Activated CD8-positive, alpha-beta T cell treated with anti-CD3 and anti-CD28 coated beads, Interleukin-2, amount 10 ng/mL, durations not matched to agents 7 days and 5 days (primary cell): Measurements from ENCODE around the gene CALB2. TPM values are rescaled to one million over a fixed set of nuclear protein-coding genes. Genes with fewer than 3 reads are reported as not detected.
A peak's percentile ranks its signal among the peaks of the same experiment; 100 is the strongest.

Experiments
- ATAC-seq: fragments of 150-1000 bp; cut with Tn5 transposase; one replicate; pipeline ENCODE4 v1.10.0; 2021; ENCODE audit warnings: moderate library complexity
- CTCF ChIA-PET: fragments of 350-600 bp; sonication (Branson Sonifier 250); formaldehyde crosslinking; loops from one replicate; lab custom pipeline; 2021; ENCODE audit warnings: antibody characterized with exemption; lab: Charles Lee
- POLR2A ChIA-PET: fragments of 350-600 bp; sonication (Branson Sonifier 250); formaldehyde crosslinking; loops from one replicate; lab custom pipeline; 2021; ENCODE audit warnings: antibody characterized with exemption; lab: Charles Lee
- DNase-seq: peaks from one replicate; pipeline ENCODE4 v3.0.0-alpha.2; 2020
- H3K27ac Mint-ChIP-seq: one replicate; pipeline ENCODE4 v1.8.0; 2021; ENCODE audit warnings: mild to moderate bottlenecking, mixed read lengths
- H3K27me3 Mint-ChIP-seq: one replicate; pipeline ENCODE4 v1.8.0; 2021; ENCODE audit warnings: low read depth, mixed read lengths
- H3K36me3 Mint-ChIP-seq: one replicate; pipeline ENCODE4 v1.8.0; 2021; ENCODE audit warnings: low read depth, mixed read lengths
- H3K4me1 Mint-ChIP-seq: one replicate; pipeline ENCODE4 v1.8.0; 2021; ENCODE audit warnings: low read depth, mixed read lengths
- H3K4me3 Mint-ChIP-seq: one replicate; pipeline ENCODE4 v1.8.0; 2021; ENCODE audit warnings: mild to moderate bottlenecking, mixed read lengths
- H3K9me3 Mint-ChIP-seq: one replicate; pipeline ENCODE4 v1.8.0; 2022; ENCODE audit warnings: mixed read lengths; ENCODE audit not compliant: insufficient read depth
- total RNA-seq, 2 experiments: library from RNA; stranded (reverse); gene quantifications; one replicate each; pipeline ENCODE4 v1.2.3, GENCODE V29; 2021

Gene CALB2
- total RNA-seq, 2 experiments from 2014 or later = not detected

DNA sequence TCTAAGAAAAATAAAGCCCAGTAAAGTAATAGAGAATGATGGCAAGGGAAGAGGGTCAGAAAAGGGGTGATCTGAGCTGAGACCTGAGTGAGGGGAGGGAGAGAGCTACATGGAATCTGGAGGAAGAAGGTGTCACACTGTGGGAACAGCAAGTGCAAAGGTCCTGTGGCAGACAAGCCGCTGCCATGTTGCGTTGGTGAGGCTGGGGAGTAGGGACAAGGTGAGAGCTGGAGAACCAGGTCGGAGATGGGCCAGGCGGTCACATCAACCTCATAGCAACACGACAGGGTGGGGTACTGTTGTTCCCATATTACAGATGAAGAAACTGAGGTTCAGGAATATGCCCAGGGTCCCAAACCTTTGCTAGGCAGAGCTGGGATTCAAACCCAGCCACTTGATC, 16.6 kb upstream of the CALB2 start:
- Mint-ChIP-seq H3K36me3 (no peaks in the 10 kb centered on the region), H3K27me3 (peaks cover 6% of the 10 kb centered on the region), H3K27ac (no peak overlapping the region), H3K9me3 (no peaks in the 10 kb centered on the region), H3K4me3 (no peak overlapping the region), H3K4me1 (no peaks in the 10 kb centered on the region)
- DNase-seq (no peak), ATAC-seq (no peak)
- ChIA-PET POLR2A (no interaction called here), CTCF (interaction anchor here (0.8 kb wide), 1 partner anchor 16 kb away, joined by 3 read pairs; no protein-coding TSS in a partner anchor)

DNA sequence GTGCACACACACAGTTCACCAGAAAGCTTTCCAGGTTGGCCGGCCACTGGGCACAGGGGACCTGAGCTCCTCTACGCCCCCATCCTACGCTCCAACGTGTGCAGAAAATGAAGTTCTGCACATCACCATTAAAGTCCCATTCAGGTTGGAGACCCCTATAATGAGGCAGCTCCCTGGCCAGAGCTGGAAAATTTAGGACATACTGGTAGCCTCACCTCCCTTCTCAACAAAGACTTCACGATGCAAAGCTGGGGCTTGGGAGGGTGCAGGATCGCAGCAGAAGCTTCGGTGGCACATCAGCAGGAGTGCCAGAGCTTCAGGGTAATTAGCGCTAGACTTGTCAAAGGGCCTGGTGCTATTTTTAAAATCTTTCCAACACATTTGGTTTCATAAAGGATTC, 15.4 kb upstream of the CALB2 start:
- no peak overlapping the region for H3K27ac Mint-ChIP-seq
- H3K9me3 Mint-ChIP-seq = no peaks in the 10 kb centered on the region
- H3K4me3 Mint-ChIP-seq = no peak overlapping the region
- DNase-seq = no peak
- ChIA-PET POLR2A (no interaction called here), CTCF (no interaction called here)
- no peaks in the 10 kb centered on the region for H3K36me3 Mint-ChIP-seq
- peaks cover 6% of the 10 kb centered on the region for H3K27me3 Mint-ChIP-seq
- no peaks in the 10 kb centered on the region for H3K4me1 Mint-ChIP-seq
- ATAC-seq = no peak

DNA sequence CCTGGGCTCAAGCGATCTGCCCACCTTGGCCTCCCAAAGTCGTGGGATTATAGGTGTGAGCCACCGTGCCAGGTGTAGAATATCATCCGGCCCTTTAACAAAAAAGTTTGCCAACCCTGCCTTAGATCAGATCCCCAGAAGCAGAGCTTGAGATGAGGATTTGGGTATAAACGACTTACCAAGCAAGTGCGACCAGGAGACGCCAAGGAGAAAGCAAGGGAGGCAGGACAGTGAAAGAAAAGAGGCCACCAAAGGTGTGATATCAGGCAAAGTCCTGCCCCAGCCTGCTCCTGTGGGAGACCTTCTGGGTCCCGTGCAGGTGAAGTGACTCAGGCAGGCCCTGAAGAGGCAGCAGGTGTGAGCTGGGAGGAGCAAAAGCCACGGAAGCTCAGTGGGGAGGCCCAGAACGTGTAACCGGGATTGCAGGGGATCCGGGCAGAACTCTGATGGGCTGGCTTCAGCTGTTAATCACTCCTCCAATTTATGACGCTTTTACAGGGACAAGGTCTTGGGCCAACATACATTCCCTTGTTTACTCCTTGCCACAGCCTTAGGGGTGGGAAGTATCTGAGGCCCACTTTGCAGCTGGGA, 14.1 kb upstream of the CALB2 start:
- no peak for DNase-seq
- CTCF ChIA-PET = no interaction called here
- no peaks in the 10 kb centered on the region for H3K36me3 Mint-ChIP-seq

DNA sequence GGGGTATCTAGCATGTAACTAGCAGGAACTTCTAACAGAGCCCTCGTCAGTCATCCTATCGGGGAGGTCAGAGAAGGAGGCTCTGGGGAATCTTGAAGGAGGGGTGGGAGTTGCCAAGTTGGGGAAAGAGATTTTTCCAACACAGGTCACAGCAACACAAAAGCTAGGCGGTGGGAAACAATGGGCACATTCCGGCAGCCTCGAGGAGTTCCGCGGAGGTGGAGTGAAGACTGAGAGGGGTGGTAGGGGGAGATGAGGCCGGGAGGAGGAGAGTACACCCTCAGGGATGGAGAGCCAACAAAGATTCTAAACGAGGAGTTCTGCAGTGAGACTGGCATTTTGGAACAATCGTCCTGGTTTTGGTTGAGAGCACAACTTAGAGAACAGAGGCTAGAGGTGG, 13.5 kb upstream of the CALB2 start:
- Mint-ChIP-seq H3K27ac (no peak overlapping the region), H3K4me1 (no peaks in the 10 kb centered on the region), H3K36me3 (no peaks in the 10 kb centered on the region), H3K4me3 (no peak overlapping the region), H3K27me3 (peaks cover 6% of the 10 kb centered on the region), H3K9me3 (no peaks in the 10 kb centered on the region)
- ATAC-seq = no peak
- CTCF ChIA-PET = no interaction called here
- no peak for DNase-seq
- POLR2A ChIA-PET = no interaction called here

More for the DNA sequence above, 14.1 kb upstream of the CALB2 start:
- Mint-ChIP-seq H3K27me3 (peaks cover 6% of the 10 kb centered on the region), H3K9me3 (no peaks in the 10 kb centered on the region), H3K27ac (no peak overlapping the region), H3K4me3 (no peak overlapping the region), H3K4me1 (no peaks in the 10 kb centered on the region)
- ATAC-seq = no peak
- POLR2A ChIA-PET = no interaction called here

DNA sequence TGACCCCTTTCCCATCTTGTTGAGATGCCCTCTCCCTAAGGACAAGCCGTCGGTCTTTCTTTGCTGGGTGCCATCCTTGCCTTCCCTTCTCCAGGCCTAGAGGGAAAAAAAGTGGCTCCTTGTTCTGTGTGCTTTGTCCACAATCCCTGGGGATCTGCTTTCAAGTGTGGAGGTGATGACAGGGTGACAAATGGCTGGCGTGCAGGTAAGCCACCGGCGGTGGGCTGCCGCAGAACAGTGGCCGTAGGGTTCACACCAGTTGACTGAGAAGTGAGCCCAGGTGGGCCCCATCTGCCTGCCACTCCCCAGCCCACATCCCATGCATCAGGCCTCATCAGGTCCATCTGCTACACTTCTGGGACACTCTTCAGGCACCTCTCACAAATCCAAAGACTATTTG, 11.4 kb upstream of the CALB2 start:
- no peaks in the 10 kb centered on the region for H3K9me3 Mint-ChIP-seq
- no peak overlapping the region for H3K27ac Mint-ChIP-seq
- H3K36me3 Mint-ChIP-seq = no peaks in the 10 kb centered on the region
- ATAC-seq (no peak), DNase-seq (no peak)
- ChIA-PET CTCF (no interaction called here), POLR2A (no interaction called here)
- H3K4me1 Mint-ChIP-seq = no peaks in the 10 kb centered on the region
- H3K27me3 Mint-ChIP-seq = peaks cover 7% of the 10 kb centered on the region
- H3K4me3 Mint-ChIP-seq = no peak overlapping the region

DNA sequence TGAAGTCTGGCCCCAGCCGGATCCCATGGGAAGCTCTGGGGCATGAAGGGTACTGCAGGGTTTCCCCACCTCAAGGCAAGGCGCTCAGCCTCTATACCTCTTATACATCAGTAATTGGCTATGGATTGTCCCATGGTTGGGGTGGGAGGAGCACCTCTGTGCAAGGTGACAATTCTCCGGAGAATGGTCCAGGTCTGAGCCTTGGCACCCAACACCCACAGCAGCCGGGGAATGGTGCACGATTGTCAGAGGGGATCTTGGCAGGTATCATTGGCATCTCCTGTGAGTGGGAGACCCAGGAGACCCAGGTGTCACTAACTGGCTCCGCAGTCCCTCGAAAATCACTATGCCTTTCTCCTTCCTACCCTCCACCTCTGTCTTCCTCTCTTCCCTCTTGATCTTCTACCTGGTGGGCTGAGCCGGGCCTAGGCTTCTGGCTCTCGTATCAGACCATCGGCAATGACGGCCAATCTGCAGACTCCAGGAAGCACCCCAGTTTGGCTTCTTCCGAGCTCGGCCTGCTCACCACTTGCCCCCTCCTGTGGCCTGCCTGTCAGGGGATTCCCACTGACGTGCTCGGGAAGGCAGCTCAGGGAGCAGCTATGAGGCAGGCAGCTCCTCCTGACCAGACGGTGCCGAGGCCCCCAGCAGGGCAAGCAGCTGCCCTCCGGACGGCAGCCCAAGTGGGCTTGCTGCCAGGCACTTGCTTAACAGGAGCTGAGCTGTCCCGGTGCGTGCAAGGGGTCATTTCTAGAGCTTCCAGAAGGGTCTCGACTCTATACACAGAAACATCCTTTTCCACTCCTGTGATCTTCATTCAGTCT, 10.0 kb upstream of the CALB2 start:
- DNase-seq (peak; percentile 10), ATAC-seq (no peak)
- Mint-ChIP-seq H3K36me3 (no peaks in the 10 kb centered on the region), H3K4me3 (no peak overlapping the region), H3K9me3 (no peaks in the 10 kb centered on the region), H3K27me3 (peaks cover 7% of the 10 kb centered on the region), H3K27ac (no peak overlapping the region), H3K4me1 (no peaks in the 10 kb centered on the region)
- CTCF ChIA-PET = no interaction called here
- POLR2A ChIA-PET = no interaction called here

DNA sequence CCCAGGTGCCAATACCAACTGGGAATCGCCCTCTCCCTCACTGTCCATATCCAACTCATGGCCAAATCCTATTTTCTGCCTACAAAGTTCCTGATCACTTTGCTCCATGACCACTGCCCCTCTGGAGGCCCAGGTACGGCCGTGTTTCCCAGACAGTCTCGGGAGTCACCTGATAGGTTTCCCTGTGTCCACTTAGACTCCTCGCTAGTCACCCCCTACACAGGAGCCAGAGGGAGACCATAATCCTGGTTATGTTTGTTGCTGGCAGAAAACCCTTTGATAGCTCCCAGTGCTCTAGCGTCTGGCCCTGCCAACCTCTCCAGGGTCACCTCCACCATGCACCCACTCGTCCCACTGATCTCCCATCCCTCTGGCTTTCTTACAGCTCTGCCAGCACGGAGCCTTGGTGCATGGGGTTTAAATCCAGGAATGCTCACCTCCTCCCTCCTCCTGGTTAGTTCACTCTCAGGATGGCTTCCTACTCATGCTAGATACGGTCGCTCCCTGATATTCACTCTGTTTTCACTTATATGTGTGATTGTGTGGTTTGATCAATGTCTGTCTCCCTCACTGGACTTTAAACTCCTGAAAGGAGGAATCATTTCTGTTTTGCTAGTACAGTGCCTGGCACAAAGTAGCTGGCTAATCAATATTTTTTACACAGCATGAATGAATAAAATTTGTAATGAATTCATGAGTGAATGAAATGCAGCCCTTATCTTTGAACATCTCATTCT, 7.5 kb upstream of the CALB2 start:
- Mint-ChIP-seq H3K9me3 (no peaks in the 10 kb centered on the region), H3K36me3 (no peaks in the 10 kb centered on the region), H3K27me3 (peaks cover 3% of the 10 kb centered on the region), H3K27ac (no peak overlapping the region), H3K4me1 (no peaks in the 10 kb centered on the region), H3K4me3 (no peak overlapping the region)
- DNase-seq = no peak
- POLR2A ChIA-PET = no interaction called here
- CTCF ChIA-PET = no interaction called here
- no peak for ATAC-seq

DNA sequence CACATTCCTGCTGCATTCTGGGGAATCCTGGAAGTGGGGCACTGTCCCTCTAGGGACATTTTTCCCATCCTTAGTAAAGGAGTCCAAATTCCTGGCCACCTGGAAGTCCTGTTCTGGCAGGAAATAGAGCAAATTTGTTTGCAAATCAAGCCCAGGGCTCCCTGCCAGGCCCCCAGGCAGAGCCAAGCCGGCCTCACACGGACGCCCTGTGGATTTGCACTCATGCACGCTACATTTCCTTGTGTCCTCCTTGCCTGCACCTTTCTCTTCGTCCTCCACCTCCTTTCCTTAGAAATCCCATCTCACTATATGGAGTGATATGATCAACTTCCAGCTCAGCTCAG, 7.0 kb upstream of the CALB2 start:
- Mint-ChIP-seq H3K4me1 (no peaks in the 10 kb centered on the region), H3K4me3 (no peak overlapping the region), H3K27me3 (peaks cover 3% of the 10 kb centered on the region), H3K36me3 (no peaks in the 10 kb centered on the region), H3K27ac (no peak overlapping the region), H3K9me3 (no peaks in the 10 kb centered on the region)
- ChIA-PET CTCF (no interaction called here), POLR2A (no interaction called here)
- ATAC-seq (no peak), DNase-seq (no peak)

DNA sequence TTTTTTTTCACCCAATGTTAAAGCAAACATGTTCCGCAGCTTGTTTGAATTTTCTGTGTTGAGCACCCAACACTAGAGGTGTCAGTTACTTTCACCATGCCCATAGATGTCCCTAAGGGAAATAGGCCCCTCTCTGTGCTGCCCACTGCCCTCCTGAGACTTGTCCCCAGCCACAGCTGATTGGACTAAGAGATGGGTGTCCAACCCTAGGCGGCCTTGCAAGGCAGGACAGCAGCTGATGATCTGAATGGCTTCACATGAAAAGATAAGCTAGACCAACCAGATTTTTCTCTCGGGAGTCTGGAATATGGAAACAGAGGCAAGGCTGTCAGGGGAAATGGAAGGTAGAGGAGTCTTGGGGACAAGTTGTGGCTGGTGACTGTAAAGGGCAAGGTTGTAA, 6.1 kb upstream of the CALB2 start:
- Mint-ChIP-seq H3K36me3 (no peaks in the 10 kb centered on the region), H3K4me3 (no peak overlapping the region), H3K27me3 (peaks cover 5% of the 10 kb centered on the region), H3K27ac (no peak overlapping the region), H3K4me1 (no peaks in the 10 kb centered on the region), H3K9me3 (no peaks in the 10 kb centered on the region)
- no peak for ATAC-seq
- POLR2A ChIA-PET = no interaction called here
- no peak for DNase-seq
- CTCF ChIA-PET = no interaction called here

DNA sequence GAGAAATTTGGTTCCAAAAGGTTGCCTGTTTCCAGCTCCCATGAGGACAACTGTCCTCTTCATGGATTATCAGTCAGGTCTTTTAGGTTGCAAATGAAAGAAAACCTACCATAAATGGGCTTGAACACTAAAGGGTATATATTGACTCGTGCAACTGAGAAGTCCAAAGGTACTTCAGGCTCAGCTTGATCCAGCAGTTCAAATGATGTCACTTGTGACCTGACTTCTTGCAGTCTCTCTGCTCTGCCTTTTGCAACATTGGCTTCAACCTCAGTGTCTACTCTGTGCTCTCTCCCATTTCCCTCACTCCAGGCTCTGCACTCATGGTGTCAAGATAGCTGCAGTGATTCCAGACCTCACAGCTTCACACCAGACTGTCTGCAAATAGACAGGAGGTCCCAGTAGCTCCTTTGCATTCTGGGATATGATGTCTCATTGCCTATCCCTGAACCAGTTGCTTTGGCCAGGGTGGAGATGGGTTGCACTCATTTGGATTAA, 5.5 kb upstream of the CALB2 start:
- ATAC-seq = no peak
- no peak for DNase-seq
- H3K4me3 Mint-ChIP-seq = no peak overlapping the region
- no peak overlapping the region for H3K27ac Mint-ChIP-seq
- ChIA-PET POLR2A (no interaction called here), CTCF (no interaction called here)
- H3K9me3 Mint-ChIP-seq = no peaks in the 10 kb centered on the region
- H3K27me3 Mint-ChIP-seq = peaks cover 5% of the 10 kb centered on the region
- no peaks in the 10 kb centered on the region for H3K4me1 Mint-ChIP-seq
- H3K36me3 Mint-ChIP-seq = no peaks in the 10 kb centered on the region

DNA sequence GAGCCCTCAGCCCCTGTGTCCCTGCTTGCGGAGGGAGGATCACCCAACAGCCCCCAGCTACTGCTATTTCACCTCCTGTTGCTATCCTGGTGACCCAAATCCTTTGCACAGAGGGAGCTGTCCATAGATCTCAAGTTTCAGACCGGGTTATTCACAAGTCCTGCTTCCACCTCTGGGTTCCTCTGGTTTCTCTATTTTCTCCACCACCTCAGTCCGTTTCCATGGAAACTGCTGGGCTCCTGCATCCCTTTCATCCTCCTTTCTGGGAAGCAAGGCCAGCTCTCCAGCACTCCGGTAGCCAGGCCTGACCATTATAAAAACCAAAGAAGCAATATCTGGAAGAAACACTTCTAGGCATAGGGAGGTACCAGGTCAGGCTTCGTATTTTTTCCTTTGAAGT, 4.8 kb upstream of the CALB2 start:
- ChIA-PET POLR2A (no interaction called here), CTCF (interaction anchor here (1.6 kb wide), 1 partner anchor 42 kb away, joined by 5 read pairs; no protein-coding TSS in a partner anchor)
- Mint-ChIP-seq H3K4me3 (no peak overlapping the region), H3K27me3 (peaks cover 5% of the 10 kb centered on the region), H3K4me1 (peaks cover 2% of the 10 kb centered on the region), H3K9me3 (no peaks in the 10 kb centered on the region), H3K27ac (no peak overlapping the region), H3K36me3 (no peaks in the 10 kb centered on the region)
- DNase-seq (no peak), ATAC-seq (no peak)

DNA sequence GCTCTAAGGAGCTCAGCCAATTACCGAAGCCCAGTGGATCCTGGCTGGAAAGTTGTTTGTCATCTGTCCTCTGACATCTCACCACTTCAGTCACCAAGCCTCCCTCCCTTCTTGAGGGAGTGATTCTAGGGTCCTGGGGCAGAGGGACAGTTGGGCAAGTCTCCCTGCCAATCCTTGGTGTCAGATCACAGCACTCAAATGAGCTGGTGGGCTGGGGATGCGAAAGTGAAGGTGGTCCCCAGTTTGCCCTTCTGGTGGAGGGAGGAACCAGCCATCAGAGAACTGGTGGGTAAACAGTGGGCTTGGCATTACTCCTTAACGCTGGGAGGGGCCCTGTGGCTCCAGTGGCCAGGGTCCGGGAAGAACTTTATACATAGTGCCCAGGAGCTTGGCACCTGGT, 4.4 kb upstream of the CALB2 start:
- Mint-ChIP-seq H3K4me1 (peaks cover 2% of the 10 kb centered on the region), H3K36me3 (no peaks in the 10 kb centered on the region), H3K27ac (no peak overlapping the region), H3K9me3 (no peaks in the 10 kb centered on the region), H3K27me3 (peaks cover 5% of the 10 kb centered on the region), H3K4me3 (no peak overlapping the region)
- ChIA-PET POLR2A (no interaction called here), CTCF (interaction anchor here (1.6 kb wide), 1 partner anchor 42 kb away, joined by 5 read pairs; no protein-coding TSS in a partner anchor)
- no peak for ATAC-seq
- no peak for DNase-seq
